Psoas muscle (tissue), 8 donors: ENCODE results near the gene PARP11. TPM values are rescaled to one million over a fixed set of nuclear protein-coding genes. Genes with fewer than 3 reads are reported as not detected.

Source experiments
- ATAC-seq, 4 donors: fragments of 200-7000 bp; cut with Tn5 transposase; one replicate each; pipeline ENCODE4 v1.9.1; 2020; ENCODE audit warnings: moderate library complexity in 3 of 4, mild to moderate bottlenecking in 2 of 4
- DNase-seq, 2 donors: peaks; one replicate each; pipeline ENCODE4 v3.0.0-alpha.2; 2020
- H3K27ac ChIP-seq: fragments of 200-600 bp; one replicate; pipeline ENCODE4 v1.8.0; 2022
- H3K27me3 ChIP-seq, 3 donors: fragments of 200-600 bp in 1 of 3; one replicate each; pipeline versions ENCODE4 v1.6.1 to v1.8.0; 2013 to 2022; ENCODE audit warnings: low read length in 2 of 3, mild to moderate bottlenecking in 2 of 3, moderate library complexity in 1 of 3; ENCODE audit not compliant: insufficient read depth in 3 of 3
- H3K36me3 ChIP-seq, 2 donors: fragments of 200-600 bp in 1 of 2; one replicate each; pipeline versions ENCODE4 v1.6.1 to v1.8.0; 2013 to 2022; ENCODE audit warnings: low read depth in 1 of 2, mild to moderate bottlenecking in 1 of 2, moderate library complexity in 1 of 2; ENCODE audit not compliant: insufficient read depth in 1 of 2
- H3K4me1 ChIP-seq: fragments of 200-600 bp; one replicate; pipeline ENCODE4 v1.8.0; 2022
- H3K4me3 ChIP-seq: fragments of 200-600 bp; one replicate; pipeline ENCODE4 v1.8.0; 2022; ENCODE audit warnings: mild to moderate bottlenecking
- H3K9me3 ChIP-seq: fragments of 200-600 bp; one replicate; pipeline ENCODE4 v1.8.0; 2022
- CTCF ChIP-seq: fragments of 200-600 bp; IDR thresholded peaks from one replicate; pipeline ENCODE4 v1.8.0; 2022; ENCODE audit warnings: antibody characterized with exemption
- WGBS, 3 donors: extraction: QIAGEN DNeasy Blood & Tissue Kit; methylation state at CpG; one replicate each; pipeline versions ENCODE4 v1.1.6 to v1.1.7; 2013; 5-methylcytosine and 5-hydroxymethylcytosine counted together
- intact Hi-C, 2 donors: fragments of 100-400 bp; cut with DNase I; formaldehyde crosslinking; loops; one replicate each; pipeline versions ENCODE4 v1.11.0 to v1.14.2; 2022
- polyA plus RNA-seq, 3 donors: library from polyadenylated mRNA; stranded (reverse); fragments of 200-250 nt; gene quantifications; one replicate each; pipeline ENCODE4 v1.2.3, GENCODE V29; 2013
- total RNA-seq, 4 donors: library from RNA; stranded (reverse); fragmentation: NEBNext Ultra II Directional in 2 of 4; extraction: Animal tissue kit (Norgen Biotek cat#: 25700) in 2 of 4; gene quantifications; one replicate each; pipeline versions ENCODE4 v1.2.1 to v1.2.4, GENCODE V29; 2021 to 2023
- donor health status: healthy with polysubstance abuse.
- donor health status: DM: no; HTN: no; CAD: no; lungs with moderate emphysema.
- donor health status: Bipolar disorder and iron deficiency.
- donor health status: healthy.
- donor health status: DM: yes; HTN: yes; CAD: no.
- donor health status: DM: no; HTN: no; CAD: no.
- donor health status: DM: no; HTN: no; CAD: no.
- donor health status: DM: yes; HTN: yes; CAD: no.

The PARP11 gene
- total and polyA plus RNA-seq, 7 donors = 0.83 to 4.0 (median 2.6) TPM

DNA sequence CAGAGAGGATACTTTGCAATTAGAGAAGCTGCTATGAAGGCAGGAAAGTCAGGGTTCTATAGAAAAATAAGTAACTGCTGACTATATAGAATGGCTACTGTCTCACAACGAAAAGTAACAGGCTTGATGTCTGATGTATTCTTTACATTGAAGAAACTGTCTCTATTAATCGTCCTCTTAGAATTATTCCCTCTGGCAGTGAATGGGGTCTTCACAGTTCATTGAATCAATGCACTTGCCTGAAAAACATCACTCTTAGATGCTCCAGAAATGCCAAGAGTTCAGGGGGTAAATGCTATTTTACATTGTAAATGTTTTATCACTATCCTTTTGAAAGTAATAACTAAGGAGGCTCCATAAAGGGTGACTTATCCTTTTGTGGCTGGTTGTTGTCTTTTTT, 82.6 kb downstream of the PARP11 start:
- Histone ChIP-seq H3K4me1 (peaks cover 7% of the 10 kb centered on the region), H3K4me3 (no peak overlapping the region), H3K27ac (no peak overlapping the region), H3K9me3 (no peaks in the 10 kb centered on the region), H3K36me3 (no peaks in the 10 kb centered on the region), H3K27me3 (no peaks in the 10 kb centered on the region)
- no peak for TF ChIP-seq CTCF
- no peak for ATAC-seq
- DNase-seq = no peak
- intact Hi-C loops = no loop called here
- 89 to 92% (median 90%) methylated on average over 2 of the region's 2 CpGs for WGBS, 3 donors

DNA sequence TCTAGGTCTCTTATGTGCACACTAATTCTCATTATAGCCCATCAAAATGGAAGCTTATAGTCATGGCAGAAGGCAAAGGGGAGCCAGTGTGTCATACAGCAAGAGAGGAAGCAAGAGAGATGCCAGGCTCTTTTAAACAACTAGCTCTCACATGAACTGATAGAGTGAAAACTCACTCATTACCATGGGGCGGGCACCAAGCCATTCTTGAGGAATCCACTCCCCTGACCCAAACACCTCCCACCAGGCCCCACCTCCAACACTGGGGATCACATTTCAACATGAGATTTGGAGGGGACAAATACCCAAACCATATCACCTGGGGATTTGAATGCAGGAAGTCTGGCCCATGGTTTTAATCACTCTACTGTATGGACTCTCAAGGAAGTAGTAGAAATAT, 83.4 kb downstream of the PARP11 start:
- WGBS, 3 donors = 91 to 98% (median 95%) methylated on average over 1 of the region's 1 CpG
- Histone ChIP-seq H3K9me3 (no peaks in the 10 kb centered on the region), H3K36me3 (no peaks in the 10 kb centered on the region), H3K4me3 (no peak overlapping the region), H3K27ac (no peak overlapping the region), H3K27me3 (no peaks in the 10 kb centered on the region), H3K4me1 (no peaks in the 10 kb centered on the region)
- DNase-seq (no peak), ATAC-seq (no peak)
- intact Hi-C loops = no loop called here
- TF ChIP-seq CTCF = no peak

DNA sequence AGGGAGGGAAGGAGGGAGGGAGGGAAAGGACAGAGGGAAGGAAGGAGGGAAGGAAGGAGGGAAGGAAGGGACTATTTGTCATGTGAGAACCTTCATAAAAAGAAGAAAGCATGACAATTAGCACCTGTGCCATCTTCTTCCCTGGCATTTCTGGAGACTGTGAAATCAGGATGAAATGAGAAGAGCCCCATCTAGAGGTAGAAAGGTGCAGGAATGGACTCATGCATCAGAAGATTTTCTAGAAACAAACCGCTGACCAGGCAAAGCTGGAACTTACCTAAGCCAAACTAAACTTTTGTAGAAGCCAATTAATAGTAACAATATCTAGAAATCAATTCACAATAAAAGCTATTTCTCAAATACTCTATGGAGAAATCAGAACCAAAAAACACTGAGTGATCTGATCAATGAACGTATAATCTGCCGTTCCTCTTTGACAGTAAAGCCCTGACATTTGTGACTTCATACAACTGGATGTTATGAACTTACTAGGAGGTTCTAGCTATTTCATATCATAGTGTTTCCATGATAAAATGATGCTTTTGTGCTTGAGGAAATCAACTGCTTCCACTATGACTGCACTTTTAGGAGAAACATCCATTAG, 95.9 kb downstream of the PARP11 start:
- intact Hi-C loops = loop anchor here (1.0 to 10.0 kb wide), 5 partner anchors 120 to 477 kb away; no protein-coding TSS in a partner anchor
- TF ChIP-seq CTCF = peak; percentile 72
- no peaks in the 10 kb centered on the region for H3K4me1 ChIP-seq
- no peaks in the 10 kb centered on the region for H3K27me3 ChIP-seq
- no peaks in the 10 kb centered on the region for H3K36me3 ChIP-seq
- H3K9me3 ChIP-seq = no peaks in the 10 kb centered on the region
- H3K27ac ChIP-seq = no peak overlapping the region
- DNase-seq = no peak
- WGBS, 3 donors = 57 to 63% (median 59%) methylated on average over 3 of the region's 3 CpGs
- peak; percentile 66 to 86 (median 70) for ATAC-seq
- no peak overlapping the region for H3K4me3 ChIP-seq

- DNase-seq = no peak
- no peaks in the 10 kb centered on the region for H3K4me1 ChIP-seq
- no peak for TF ChIP-seq CTCF
- no peak overlapping the region for H3K4me3 ChIP-seq
- intact Hi-C loops = loop anchor here (2.0 to 10.0 kb wide), 5 partner anchors 118 to 473 kb away; no protein-coding TSS in a partner anchor
- 83 to 89% (median 87%) methylated on average over 5 of the region's 5 CpGs for WGBS, 3 donors
- no peaks in the 10 kb centered on the region for H3K9me3 ChIP-seq
- H3K27me3 ChIP-seq = no peaks in the 10 kb centered on the region
- H3K36me3 ChIP-seq = no peaks in the 10 kb centered on the region
- no peak overlapping the region for H3K27ac ChIP-seq
- no peak for ATAC-seq
These were observed 97.7 kb downstream of the PARP11 start for GRCh38 chr12:3775385-3776035.
